AG10803 (cell line): ENCODE measurements around the gene PSMD4.

ENCODE experiments used
- DNase-seq: peaks from one replicate; pipeline ENCODE4 v3.0.0; 2010; ENCODE audit warnings: low read depth
- H3K4me3 ChIP-seq: 2 replicates; pipeline ENCODE4 v1.5.1; 2011; ENCODE audit warnings: mild to moderate bottlenecking, low read length, control low read depth
- TF ChIP-seq, protein P1 (sequence below): conservative IDR thresholded peaks from 2 replicates; pipeline ENCODE4 v1.5.1; 2011; ENCODE audit warnings: mild to moderate bottlenecking, low read length, control low read depth, inconsistent platforms

Gene PSMD4

DNA sequence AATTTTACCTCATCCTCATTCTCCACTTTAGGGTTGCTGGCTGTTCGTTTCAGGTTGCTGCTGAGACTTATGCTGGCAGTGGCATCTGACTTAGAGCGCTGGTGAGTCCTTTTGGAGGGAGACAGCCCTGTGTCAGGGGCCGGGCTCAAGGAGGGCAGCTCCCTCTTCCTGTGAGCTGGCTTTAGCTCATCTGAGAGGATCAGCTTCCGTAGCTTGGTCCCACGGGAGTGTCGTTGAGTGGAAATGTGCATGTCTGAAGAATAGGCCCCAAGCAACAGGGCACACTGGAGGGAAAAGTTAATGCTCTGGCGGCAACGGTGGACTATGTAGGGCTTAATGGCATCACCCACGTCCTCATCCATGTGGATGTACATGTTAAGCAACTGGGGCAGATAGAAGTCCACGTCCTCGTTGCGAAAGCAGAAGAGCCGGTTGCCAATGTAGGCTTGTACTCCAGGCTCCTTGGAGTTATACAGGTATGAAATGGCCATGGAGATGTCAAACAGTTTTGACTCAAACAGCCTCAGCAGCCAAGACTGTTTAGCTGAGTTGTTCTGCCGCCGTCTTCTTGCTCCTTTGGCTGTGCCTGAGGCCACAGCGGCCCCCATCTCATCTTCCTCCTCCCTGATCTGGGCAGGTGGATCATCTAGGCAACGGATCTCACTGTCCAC is 61.2 kb downstream of the PSMD4 start:
- no peak for DNase-seq
- H3K4me3 ChIP-seq: no peak overlapping the region
- TF ChIP-seq, protein P1, sequence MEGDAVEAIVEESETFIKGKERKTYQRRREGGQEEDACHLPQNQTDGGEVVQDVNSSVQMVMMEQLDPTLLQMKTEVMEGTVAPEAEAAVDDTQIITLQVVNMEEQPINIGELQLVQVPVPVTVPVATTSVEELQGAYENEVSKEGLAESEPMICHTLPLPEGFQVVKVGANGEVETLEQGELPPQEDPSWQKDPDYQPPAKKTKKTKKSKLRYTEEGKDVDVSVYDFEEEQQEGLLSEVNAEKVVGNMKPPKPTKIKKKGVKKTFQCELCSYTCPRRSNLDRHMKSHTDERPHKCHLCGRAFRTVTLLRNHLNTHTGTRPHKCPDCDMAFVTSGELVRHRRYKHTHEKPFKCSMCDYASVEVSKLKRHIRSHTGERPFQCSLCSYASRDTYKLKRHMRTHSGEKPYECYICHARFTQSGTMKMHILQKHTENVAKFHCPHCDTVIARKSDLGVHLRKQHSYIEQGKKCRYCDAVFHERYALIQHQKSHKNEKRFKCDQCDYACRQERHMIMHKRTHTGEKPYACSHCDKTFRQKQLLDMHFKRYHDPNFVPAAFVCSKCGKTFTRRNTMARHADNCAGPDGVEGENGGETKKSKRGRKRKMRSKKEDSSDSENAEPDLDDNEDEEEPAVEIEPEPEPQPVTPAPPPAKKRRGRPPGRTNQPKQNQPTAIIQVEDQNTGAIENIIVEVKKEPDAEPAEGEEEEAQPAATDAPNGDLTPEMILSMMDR: no peak
